Measurements from ENCODE around the gene FAM131A. TPM values are rescaled to one million over a fixed set of nuclear protein-coding genes. Genes with fewer than 3 reads are reported as not detected.
A peak's percentile ranks its signal among the peaks of the same experiment; 100 is the strongest.

Gene FAM131A
- total and polyA plus RNA-seq, 9 of the 15 experiments (the other 6 are each of a cell fraction or from before 2014, with no cell fraction given), result 0.48 to 11.1 (median 4.3) TPM

- peak; percentile 83 to 85; a peak in 3 of 4 replicates for TF ChIP-seq UBTF (IDR thresholded peaks at IDR 0.05; ENCODE audit: borderline replicate concordance in 1 of 2, low read depth in 2 of 2, low read length in 2 of 2)
- TF ChIP-seq HNRNPLL (IDR thresholded peaks at IDR 0.05; ENCODE audit: low read depth, low read length, poor library complexity, severe bottlenecking), result peak; percentile 92
- TF ChIP-seq SREBF2 (CRISPR knock-in tag; IDR thresholded peaks at IDR 0.05), result no peak
- TF ChIP-seq PRDM10 (IDR thresholded peaks at IDR 0.05; ENCODE audit: partially characterized antibody), result no peak
- TF ChIP-seq RB1 (IDR thresholded peaks at IDR 0.05; ENCODE audit: low read depth), result peak; percentile 67; the same call in 1 of the 2 replicates
- TF ChIP-seq ZNF764 (CRISPR knock-in tag; IDR thresholded peaks at IDR 0.05; ENCODE audit: low read depth), result 0 out of 2 replicates have a peak, but pooled peaks have one; percentile 23
- TF ChIP-seq RBFOX2 (IDR thresholded peaks at IDR 0.05; ENCODE audit: low read depth, low read length), result peak; percentile 72
- no peak for TF ChIP-seq ZNF280B (CRISPR knock-in tag; IDR thresholded peaks at IDR 0.05)
- no peak; the same call in 1 of the 2 replicates for TF ChIP-seq CBX1 (IDR thresholded peaks at IDR 0.05; ENCODE audit: low read depth)
- TF ChIP-seq PHF8 (IDR thresholded peaks at IDR 0.05; ENCODE audit: borderline replicate concordance, low read length), result peak; percentile 71; the same call in 1 of the 2 replicates
- TF ChIP-seq ZNF592 (IDR thresholded peaks at IDR 0.05), result peak; percentile 51; the same call in 1 of the 2 replicates
- TF ChIP-seq HNRNPL (IDR thresholded peaks at IDR 0.05; ENCODE audit: low read depth, low read length), result peak; percentile 85
- TF ChIP-seq ETV5 (CRISPR knock-in tag; IDR thresholded peaks at IDR 0.05; ENCODE audit: low read depth), result no peak
- TF ChIP-seq ZNF395 (CRISPR knock-in tag; IDR thresholded peaks at IDR 0.05), result no peak
These were observed 24.1 kb downstream of the FAM131A start, which contains the start of the genes CLCN2 and POLR2H (continued) for GRCh38 chr3:184361532-184361931.
